A673 (cell line): ENCODE data around the gene CLDN24.

ENCODE experiments used
- EZH2 ChIP-seq: fragments of 200-600 bp; sonication (generic); IDR thresholded peaks from 2 replicates; pipeline ENCODE4 v1.6.1; 2017; ENCODE audit warnings: borderline replicate concordance, low read depth, mild to moderate bottlenecking, mixed read lengths, antibody characterized with exemption, low read length; ENCODE audit not compliant: poor library complexity, severe bottlenecking
- TF ChIP-seq, protein P1 (sequence below): fragments of 300-800, 200-600 bp; sonication (generic); conservative IDR thresholded peaks from 2 replicates; pipeline ENCODE4 v1.5.1; 2017; ENCODE audit warnings: low read depth, mild to moderate bottlenecking, antibody characterized with exemption, low read length, moderate library complexity, mixed read lengths

- TF ChIP-seq, protein P1, sequence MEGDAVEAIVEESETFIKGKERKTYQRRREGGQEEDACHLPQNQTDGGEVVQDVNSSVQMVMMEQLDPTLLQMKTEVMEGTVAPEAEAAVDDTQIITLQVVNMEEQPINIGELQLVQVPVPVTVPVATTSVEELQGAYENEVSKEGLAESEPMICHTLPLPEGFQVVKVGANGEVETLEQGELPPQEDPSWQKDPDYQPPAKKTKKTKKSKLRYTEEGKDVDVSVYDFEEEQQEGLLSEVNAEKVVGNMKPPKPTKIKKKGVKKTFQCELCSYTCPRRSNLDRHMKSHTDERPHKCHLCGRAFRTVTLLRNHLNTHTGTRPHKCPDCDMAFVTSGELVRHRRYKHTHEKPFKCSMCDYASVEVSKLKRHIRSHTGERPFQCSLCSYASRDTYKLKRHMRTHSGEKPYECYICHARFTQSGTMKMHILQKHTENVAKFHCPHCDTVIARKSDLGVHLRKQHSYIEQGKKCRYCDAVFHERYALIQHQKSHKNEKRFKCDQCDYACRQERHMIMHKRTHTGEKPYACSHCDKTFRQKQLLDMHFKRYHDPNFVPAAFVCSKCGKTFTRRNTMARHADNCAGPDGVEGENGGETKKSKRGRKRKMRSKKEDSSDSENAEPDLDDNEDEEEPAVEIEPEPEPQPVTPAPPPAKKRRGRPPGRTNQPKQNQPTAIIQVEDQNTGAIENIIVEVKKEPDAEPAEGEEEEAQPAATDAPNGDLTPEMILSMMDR: no peak
- TF ChIP-seq EZH2: no peak
Measured at GRCh38 chr4:183333983-183334382, 11.8 kb upstream of the CLDN24 start.
